SHP77 treated with DMSO at 0.1 percent for 48 hours (cell line): ENCODE results near the gene SRRD.
"Not testable (repeated sequence)": the region's sequence is repeated elsewhere in the genome, so short reads cannot be mapped to it uniquely, and the experiment has no call there.

ENCODE experiments used
- DNase-seq: peaks from one replicate; lab custom pipeline; 2025; lab: John Stamatoyannopoulos, UW

SRRD gene

DNA sequence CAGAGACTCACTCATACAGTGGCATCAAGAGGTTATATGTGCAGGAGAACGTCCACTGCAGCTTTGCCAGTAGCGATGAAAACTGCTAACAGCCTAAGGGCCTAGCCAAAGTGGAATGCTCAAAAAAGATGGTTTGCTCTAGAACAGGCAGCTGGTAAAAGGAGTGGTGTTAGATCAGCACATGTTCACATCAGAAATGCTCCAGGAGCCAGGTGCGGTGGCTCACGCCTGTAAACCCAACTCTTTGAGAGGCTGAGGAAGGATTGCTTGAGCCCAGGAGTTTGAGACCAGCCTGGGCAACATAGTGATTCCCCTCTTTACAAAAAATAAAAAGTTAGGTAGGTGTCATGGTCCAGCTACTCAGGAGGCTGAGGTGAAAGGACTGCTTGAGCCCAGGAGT lies 38.9 kb downstream of the SRRD start:
- DNase-seq: no peak

DNA sequence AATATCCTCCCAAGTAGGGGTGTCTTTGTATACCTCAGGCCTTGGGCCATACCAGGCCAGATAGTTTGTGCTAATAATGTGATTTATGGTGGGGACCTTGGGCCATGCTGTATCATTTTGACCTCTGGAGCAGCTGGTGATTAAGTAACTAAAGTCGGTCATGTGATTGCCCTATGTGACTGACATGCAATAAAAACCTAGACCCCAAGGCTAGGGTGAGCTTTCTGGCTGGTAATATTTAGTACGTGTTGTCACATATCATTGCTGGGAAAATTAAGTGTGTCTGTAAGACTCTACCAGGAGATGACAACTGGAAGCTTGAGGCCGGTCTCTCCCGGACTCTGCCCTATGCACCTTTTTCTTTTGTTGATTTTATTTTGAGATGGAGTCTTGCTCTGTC lies 41.2 kb downstream of the SRRD start:
- DNase-seq: no peak

- DNase-seq: no peak
Observed at GRCh38 chr22:26525946-26526564, 42.4 kb downstream of the SRRD start.

DNA sequence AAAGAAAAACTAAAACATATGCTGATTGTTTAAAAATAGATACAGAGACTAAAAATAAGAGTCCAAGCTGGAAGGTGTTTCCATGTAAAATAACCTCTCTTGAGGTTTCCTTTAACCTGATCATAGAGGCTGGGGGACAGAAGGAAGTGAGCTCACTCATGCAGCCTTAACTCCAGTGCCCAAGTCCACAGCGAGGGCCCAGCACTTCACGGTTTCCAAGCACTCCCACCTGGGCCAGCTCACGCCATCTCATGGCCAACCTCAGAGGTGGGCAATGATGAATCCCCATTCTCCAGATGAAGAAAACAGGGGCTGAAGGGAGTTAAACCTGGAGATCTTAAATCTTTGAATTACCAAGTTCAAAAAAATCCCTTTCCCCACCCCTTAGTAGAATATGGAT lies 43.5 kb downstream of the SRRD start:
- no peak for DNase-seq

DNA sequence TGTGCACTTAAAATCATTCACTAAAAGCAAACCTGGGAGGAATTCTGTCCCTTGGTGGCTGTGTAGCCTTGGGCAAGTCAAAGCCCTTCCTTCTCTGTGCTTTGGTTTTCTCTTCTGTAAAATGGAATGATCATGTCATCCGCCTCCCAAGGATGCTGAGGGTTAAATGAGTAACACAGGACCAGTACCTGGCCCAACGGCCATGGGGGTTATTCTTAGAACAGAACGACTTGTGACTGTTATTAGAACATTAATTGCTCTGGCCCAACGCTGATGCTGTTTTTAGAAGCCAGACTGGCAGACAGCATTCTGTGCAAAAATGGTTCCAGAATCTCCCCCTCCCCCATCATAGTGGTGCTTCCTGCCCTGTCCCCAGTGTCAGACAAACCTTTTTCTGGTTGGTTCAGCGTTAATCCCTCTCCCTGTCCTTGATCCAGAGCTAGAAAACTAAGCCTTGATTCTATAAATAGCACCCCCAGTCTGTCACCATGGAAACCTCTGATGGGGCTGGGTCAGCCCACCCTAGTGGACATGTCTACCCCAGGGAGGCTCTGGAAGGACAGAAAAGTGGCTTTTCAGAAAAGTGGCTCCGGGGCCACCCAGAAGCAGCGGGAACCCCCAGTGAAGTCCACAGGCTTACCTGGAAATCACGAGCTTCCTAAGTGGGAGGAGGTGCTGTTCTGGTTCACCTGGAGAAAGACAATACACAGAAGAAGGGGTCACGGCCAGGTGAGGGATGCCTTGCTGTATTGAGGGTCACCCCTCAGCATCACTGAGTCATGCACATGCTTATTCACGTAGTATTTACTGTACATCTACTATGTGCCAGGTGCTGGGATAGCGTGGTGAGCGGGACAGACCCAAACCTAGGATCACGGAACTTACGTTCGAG lies 44.1 kb downstream of the SRRD start:
- DNase-seq: no peak

- not testable (repeated sequence) for DNase-seq
Observed at GRCh38 chr22:26528518-26528917, 44.8 kb downstream of the SRRD start.

- peak; percentile 49 for DNase-seq
Observed at GRCh38 chr22:26529345-26529744, 45.7 kb downstream of the SRRD start.

GRCh38 chr22:26534171-26534855 lies 50.6 kb downstream of the SRRD start:
- no peak for DNase-seq

GRCh38 chr22:26534874-26535602 lies 51.4 kb downstream of the SRRD start:
- DNase-seq: no peak

DNA sequence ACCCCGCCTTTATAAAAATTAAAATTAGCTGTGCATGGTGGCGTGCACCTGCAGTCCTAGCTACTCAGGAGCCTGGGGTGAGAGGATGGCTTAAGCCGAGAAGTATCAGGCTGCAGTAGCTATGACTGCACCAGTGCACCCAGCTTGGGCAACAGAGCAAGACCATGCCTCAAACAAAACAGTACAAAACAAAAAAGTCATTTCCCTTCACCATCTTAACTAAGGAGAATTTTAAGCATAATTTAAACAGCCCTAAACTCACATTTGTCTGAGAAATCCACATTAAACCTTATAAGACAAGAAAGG lies 51.9 kb downstream of the SRRD start:
- no peak for DNase-seq

DNA sequence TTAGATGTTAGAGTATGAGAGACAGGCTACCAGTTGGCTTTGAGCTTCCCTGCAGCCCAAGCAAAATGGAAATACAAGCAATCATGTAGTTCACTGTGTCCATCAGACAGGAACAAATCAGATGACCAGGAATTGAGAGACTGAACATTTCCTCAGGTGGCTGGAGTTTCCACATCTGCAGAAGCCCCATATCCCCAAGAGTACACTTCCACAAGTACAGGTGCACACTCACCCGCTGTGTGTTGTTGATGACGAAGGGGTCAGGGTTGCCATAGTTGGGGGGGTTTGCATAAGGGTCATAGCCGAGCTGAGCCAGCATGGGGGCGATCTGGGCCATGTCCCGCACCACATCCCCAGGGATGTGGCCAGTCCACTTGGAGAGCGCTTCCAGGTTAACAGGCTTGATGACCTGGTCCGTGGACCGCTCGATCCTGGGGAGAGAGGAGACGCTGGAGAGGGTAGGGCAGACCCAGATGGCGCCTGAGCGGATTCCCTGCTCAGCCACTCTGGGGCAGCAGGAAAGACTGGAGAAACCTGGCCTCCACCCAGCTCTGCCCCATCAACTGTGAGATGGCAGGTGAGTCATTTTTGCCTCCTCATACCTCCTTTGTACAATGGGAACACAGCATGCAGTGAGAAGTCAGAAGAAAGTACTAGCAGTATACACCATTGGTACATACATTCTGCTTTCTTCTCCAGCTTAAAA lies 52.5 kb downstream of the SRRD start:
- DNase-seq: no peak

DNA sequence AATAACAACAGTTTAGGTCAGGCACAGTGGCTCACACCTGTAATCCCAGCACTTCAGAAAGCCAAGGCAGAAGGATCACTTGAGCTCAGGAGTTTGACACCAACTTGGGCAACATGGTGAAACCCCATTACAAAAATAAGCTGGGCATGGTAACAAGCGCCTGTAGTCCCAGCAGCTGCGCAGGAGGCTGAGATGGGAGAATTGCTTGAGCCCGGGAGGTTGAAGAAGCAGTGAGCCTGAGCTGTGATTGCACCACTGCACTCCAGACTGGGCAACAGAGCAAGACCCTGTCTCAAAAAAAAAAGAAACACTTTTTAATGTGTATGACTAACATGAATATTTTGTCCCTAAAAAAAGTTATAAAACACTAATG lies 53.1 kb downstream of the SRRD start:
- no peak for DNase-seq

GRCh38 chr22:26540119-26540518 lies 56.4 kb downstream of the SRRD start:
- DNase-seq: no peak

DNA sequence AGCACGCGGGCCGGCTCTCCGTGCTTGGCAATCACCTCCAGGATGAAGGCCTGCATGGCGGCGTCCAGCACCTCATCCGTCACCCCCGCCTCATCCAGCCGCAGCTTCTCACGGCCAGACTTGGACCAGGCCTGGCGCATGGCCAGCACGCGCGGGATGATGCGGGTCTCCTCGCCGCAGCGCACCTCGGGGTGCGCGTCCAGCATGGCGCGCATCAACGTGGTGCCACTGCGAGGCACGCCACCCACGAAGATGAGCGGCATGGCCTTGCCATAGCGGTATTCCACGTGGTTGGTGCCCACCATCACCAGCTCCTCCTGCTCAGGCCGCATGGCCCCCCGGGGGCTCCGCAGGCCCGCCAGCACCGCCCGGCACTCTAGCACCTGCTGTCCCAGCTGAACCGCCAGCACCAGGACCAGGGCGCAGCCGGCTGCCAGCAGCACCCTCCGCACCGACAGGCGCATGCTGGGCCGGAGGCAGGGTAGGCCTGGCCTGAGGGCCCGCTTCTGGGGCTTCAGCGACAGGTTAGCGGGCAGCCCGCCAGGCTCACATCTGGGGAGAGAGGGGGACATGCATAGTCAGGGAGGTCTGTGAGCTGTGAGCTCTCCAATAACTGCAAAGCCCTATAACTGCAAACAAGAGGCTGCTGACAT lies 57.6 kb downstream of the SRRD start:
- DNase-seq: no peak

GRCh38 chr22:26542831-26543230 lies 59.2 kb downstream of the SRRD start:
- no peak for DNase-seq
